ENCODE measurements around the gene AHNAK2. TPM values are rescaled to one million over a fixed set of nuclear protein-coding genes. Genes with fewer than 3 reads are reported as not detected.
"Not testable (repeated sequence)": the region's sequence is repeated elsewhere in the genome, so short reads cannot be mapped to it uniquely, and the experiment has no call there.

Gene AHNAK2
- total RNA-seq, 2 donors from 2014 or later: 0.05 TPM; not detected in 1

- ATAC-seq (replicated peaks in 1 of 2) (no peak), DNase-seq (no peak)
- no peaks in the 10 kb centered on the region for H3K27me3 Mint-ChIP-seq (ENCODE audit: low read depth)
- H3K9me3 Mint-ChIP-seq: no peaks in the 10 kb centered on the region
- no peak overlapping the region for H3K4me3 Mint-ChIP-seq
- H3K4me1 Mint-ChIP-seq (ENCODE audit: low read depth): no peaks in the 10 kb centered on the region
- no peak overlapping the region for H3K27ac Mint-ChIP-seq
- H3K36me3 Mint-ChIP-seq (ENCODE audit: insufficient read depth in 2 of 2): no peaks in the 10 kb centered on the region
Measured at GRCh38 chr14:104895786-104896661, 82.2 kb downstream of the AHNAK2 start.

GRCh38 chr14:104895207-104895785 is 82.9 kb downstream of the AHNAK2 start:
- DNase-seq: no peak
- Mint-ChIP-seq H3K27ac (no peak overlapping the region), H3K27me3 (ENCODE audit: low read depth) (no peaks in the 10 kb centered on the region), H3K4me3 (no peak overlapping the region), H3K4me1 (ENCODE audit: low read depth) (no peaks in the 10 kb centered on the region), H3K36me3 (ENCODE audit: insufficient read depth in 2 of 2) (no peaks in the 10 kb centered on the region), H3K9me3 (no peaks in the 10 kb centered on the region)
- no peak for ATAC-seq (replicated peaks in 1 of 2)

- ATAC-seq (replicated peaks in 1 of 2) (no peak), DNase-seq (no peak)
- Mint-ChIP-seq H3K4me3 (no peak overlapping the region), H3K4me1 (ENCODE audit: low read depth) (no peaks in the 10 kb centered on the region), H3K27me3 (ENCODE audit: low read depth) (no peaks in the 10 kb centered on the region), H3K36me3 (ENCODE audit: insufficient read depth in 2 of 2) (no peaks in the 10 kb centered on the region), H3K27ac (no peak overlapping the region), H3K9me3 (no peaks in the 10 kb centered on the region)
Measured at GRCh38 chr14:104894331-104895206, 83.6 kb downstream of the AHNAK2 start.

- ATAC-seq (replicated peaks in 1 of 2): no peak
- H3K27ac Mint-ChIP-seq: no peak overlapping the region
- no peaks in the 10 kb centered on the region for H3K4me1 Mint-ChIP-seq (ENCODE audit: low read depth)
- no peaks in the 10 kb centered on the region for H3K27me3 Mint-ChIP-seq (ENCODE audit: low read depth)
- H3K4me3 Mint-ChIP-seq: no peak overlapping the region
- H3K36me3 Mint-ChIP-seq (ENCODE audit: insufficient read depth in 2 of 2): no peaks in the 10 kb centered on the region
- H3K9me3 Mint-ChIP-seq: no peaks in the 10 kb centered on the region
- DNase-seq: no peak
Measured at GRCh38 chr14:104893435-104894207, 84.6 kb downstream of the AHNAK2 start.

- H3K36me3 Mint-ChIP-seq (ENCODE audit: insufficient read depth in 2 of 2): no peaks in the 10 kb centered on the region
- no peaks in the 10 kb centered on the region for H3K9me3 Mint-ChIP-seq
- H3K27ac Mint-ChIP-seq: no peak overlapping the region
- H3K27me3 Mint-ChIP-seq (ENCODE audit: low read depth): no peaks in the 10 kb centered on the region
- no peaks in the 10 kb centered on the region for H3K4me1 Mint-ChIP-seq (ENCODE audit: low read depth)
- no peak overlapping the region for H3K4me3 Mint-ChIP-seq
- DNase-seq: peak in 1 of 2 donors; percentile 0
- no peak for ATAC-seq (replicated peaks in 1 of 2)
Measured at GRCh38 chr14:104892531-104893434, 85.4 kb downstream of the AHNAK2 start.

GRCh38 chr14:104891664-104892530 is 86.3 kb downstream of the AHNAK2 start:
- no peaks in the 10 kb centered on the region for H3K27me3 Mint-ChIP-seq (ENCODE audit: low read depth)
- ATAC-seq (replicated peaks in 1 of 2) (no peak), DNase-seq (peak in 1 of 2 donors; percentile 0)
- H3K27ac Mint-ChIP-seq: no peak overlapping the region
- H3K4me1 Mint-ChIP-seq (ENCODE audit: low read depth): no peaks in the 10 kb centered on the region
- no peaks in the 10 kb centered on the region for H3K36me3 Mint-ChIP-seq (ENCODE audit: insufficient read depth in 2 of 2)
- H3K9me3 Mint-ChIP-seq: no peaks in the 10 kb centered on the region
- H3K4me3 Mint-ChIP-seq: no peak overlapping the region

- no peak overlapping the region for H3K4me3 Mint-ChIP-seq
- DNase-seq (peak in 1 of 2 donors; percentile 0), ATAC-seq (replicated peaks in 1 of 2) (no peak)
- H3K36me3 Mint-ChIP-seq (ENCODE audit: insufficient read depth in 2 of 2): no peaks in the 10 kb centered on the region
- H3K9me3 Mint-ChIP-seq: no peaks in the 10 kb centered on the region
- H3K4me1 Mint-ChIP-seq (ENCODE audit: low read depth): no peaks in the 10 kb centered on the region
- no peak overlapping the region for H3K27ac Mint-ChIP-seq
- H3K27me3 Mint-ChIP-seq (ENCODE audit: low read depth): no peaks in the 10 kb centered on the region
Measured at GRCh38 chr14:104891121-104891551, 87.0 kb downstream of the AHNAK2 start.

- not testable (repeated sequence) for H3K36me3 Mint-ChIP-seq (ENCODE audit: insufficient read depth in 2 of 2); H3K27ac Mint-ChIP-seq; H3K9me3 Mint-ChIP-seq; H3K27me3 Mint-ChIP-seq (ENCODE audit: low read depth); ATAC-seq (replicated peaks in 1 of 2); H3K4me3 Mint-ChIP-seq; DNase-seq; H3K4me1 Mint-ChIP-seq (ENCODE audit: low read depth)
Measured at GRCh38 chr14:104890292-104890691, 87.9 kb downstream of the AHNAK2 start.

- Mint-ChIP-seq H3K27ac (no peak overlapping the region), H3K27me3 (ENCODE audit: low read depth) (no peaks in the 10 kb centered on the region)
- no peak for ATAC-seq (replicated peaks in 1 of 2)
Measured at GRCh38 chr14:104889375-104889757, 88.8 kb downstream of the AHNAK2 start.

GRCh38 chr14:104888489-104889374 is 89.4 kb downstream of the AHNAK2 start:
- H3K36me3 Mint-ChIP-seq (ENCODE audit: insufficient read depth in 2 of 2): no peaks in the 10 kb centered on the region
- H3K9me3 Mint-ChIP-seq: no peaks in the 10 kb centered on the region
- H3K27me3 Mint-ChIP-seq (ENCODE audit: low read depth): no peaks in the 10 kb centered on the region
- no peak for ATAC-seq (replicated peaks in 1 of 2)
- no peak overlapping the region for H3K4me3 Mint-ChIP-seq
- H3K4me1 Mint-ChIP-seq (ENCODE audit: low read depth): no peaks in the 10 kb centered on the region
- peak in 1 of 2 donors; percentile 0 for DNase-seq
- H3K27ac Mint-ChIP-seq: no peak overlapping the region

More at GRCh38 chr14:104889375-104889757, 88.8 kb downstream of the AHNAK2 start:
- no peak overlapping the region for H3K4me3 Mint-ChIP-seq
- no peaks in the 10 kb centered on the region for H3K9me3 Mint-ChIP-seq
- no peak for DNase-seq
- no peaks in the 10 kb centered on the region for H3K4me1 Mint-ChIP-seq (ENCODE audit: low read depth)
- no peaks in the 10 kb centered on the region for H3K36me3 Mint-ChIP-seq (ENCODE audit: insufficient read depth in 2 of 2)
